ENCODE measurements around the gene RNF167. TPM values are rescaled to one million over a fixed set of nuclear protein-coding genes. Genes with fewer than 3 reads are reported as not detected.

Gene RNF167
- total and polyA plus RNA-seq, 2 of the 13 experiments (the other 11 are each of a cell fraction or from before 2014, with no cell fraction given), result 44.1 to 45.4 TPM

- TF ChIP-seq KDM5B (CRISPR knock-in tag; IDR thresholded peaks at IDR 0.05; ENCODE audit: borderline replicate concordance), result peak; percentile 60; the same call in 1 of the 2 replicates
- TF ChIP-seq, protein P1, sequence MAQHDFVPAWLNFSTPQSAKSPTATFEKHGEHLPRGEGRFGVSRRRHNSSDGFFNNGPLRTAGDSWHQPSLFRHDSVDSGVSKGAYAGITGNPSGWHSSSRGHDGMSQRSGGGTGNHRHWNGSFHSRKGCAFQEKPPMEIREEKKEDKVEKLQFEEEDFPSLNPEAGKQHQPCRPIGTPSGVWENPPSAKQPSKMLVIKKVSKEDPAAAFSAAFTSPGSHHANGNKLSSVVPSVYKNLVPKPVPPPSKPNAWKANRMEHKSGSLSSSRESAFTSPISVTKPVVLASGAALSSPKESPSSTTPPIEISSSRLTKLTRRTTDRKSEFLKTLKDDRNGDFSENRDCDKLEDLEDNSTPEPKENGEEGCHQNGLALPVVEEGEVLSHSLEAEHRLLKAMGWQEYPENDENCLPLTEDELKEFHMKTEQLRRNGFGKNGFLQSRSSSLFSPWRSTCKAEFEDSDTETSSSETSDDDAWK (CRISPR knock-in tag; IDR thresholded peaks at IDR 0.05), result no peak
- peak; percentile 93 for TF ChIP-seq ZNF547 (CRISPR knock-in tag; IDR thresholded peaks at IDR 0.05)
- no peak for TF ChIP-seq TOPORS (CRISPR knock-in tag; IDR thresholded peaks at IDR 0.05)
- no peak for TF ChIP-seq CENPBD1 (CRISPR knock-in tag; IDR thresholded peaks at IDR 0.05; ENCODE audit: borderline replicate concordance, low read depth)
- TF ChIP-seq ZNF740 (CRISPR knock-in tag; IDR thresholded peaks at IDR 0.05), result peak; percentile 95
- no peak for TF ChIP-seq ZSCAN30 (CRISPR knock-in tag; IDR thresholded peaks at IDR 0.05)
- TF ChIP-seq ZMYM3 (CRISPR knock-in tag; IDR thresholded peaks at IDR 0.05), result no peak; the same call in 1 of the 2 replicates
- TF ChIP-seq FOXA3 (CRISPR knock-in tag; IDR thresholded peaks at IDR 0.05), result no peak; the same call in none of the 2 replicates
- no peak for TF ChIP-seq ZNF644 (CRISPR knock-in tag; IDR thresholded peaks at IDR 0.05; ENCODE audit: low read depth)
- no peak for TF ChIP-seq NFYC (CRISPR knock-in tag; IDR thresholded peaks at IDR 0.05)
- 0 out of 2 replicates have a peak, but pooled peaks have one; percentile 9 for TF ChIP-seq ISX (CRISPR knock-in tag; conservative IDR thresholded peaks at IDR 0.05)
- no peak for TF ChIP-seq ZNF496 (CRISPR knock-in tag; IDR thresholded peaks at IDR 0.05; ENCODE audit: insufficient replicate concordance)
- TF ChIP-seq ZNF569 (CRISPR knock-in tag; IDR thresholded peaks at IDR 0.05; ENCODE audit: borderline replicate concordance), result no peak
- peak; percentile 76 for TF ChIP-seq MYC (CRISPR knock-in tag; IDR thresholded peaks at IDR 0.05; ENCODE audit: borderline replicate concordance)
- no peak for TF ChIP-seq ZNF256 (CRISPR knock-in tag; conservative IDR thresholded peaks at IDR 0.05)
- TF ChIP-seq MYNN (CRISPR knock-in tag; IDR thresholded peaks at IDR 0.05; ENCODE audit: low read depth), result no peak
- peak; percentile 80 for TF ChIP-seq TBX2 (CRISPR knock-in tag; IDR thresholded peaks at IDR 0.05; ENCODE audit: borderline replicate concordance)
- no peak for TF ChIP-seq NFKB2 (CRISPR knock-in tag; IDR thresholded peaks at IDR 0.05; ENCODE audit: borderline replicate concordance)
- peak; percentile 81 for TF ChIP-seq SAP130 (CRISPR knock-in tag; IDR thresholded peaks at IDR 0.05; ENCODE audit: low read depth)
- no peak for TF ChIP-seq RBM39 (IDR thresholded peaks at IDR 0.05; ENCODE audit: low read depth, low read length, poor library complexity, severe bottlenecking)
- no peak for TF ChIP-seq MED8 (CRISPR knock-in tag; IDR thresholded peaks at IDR 0.05; ENCODE audit: insufficient replicate concordance)
- TF ChIP-seq, protein P2, sequence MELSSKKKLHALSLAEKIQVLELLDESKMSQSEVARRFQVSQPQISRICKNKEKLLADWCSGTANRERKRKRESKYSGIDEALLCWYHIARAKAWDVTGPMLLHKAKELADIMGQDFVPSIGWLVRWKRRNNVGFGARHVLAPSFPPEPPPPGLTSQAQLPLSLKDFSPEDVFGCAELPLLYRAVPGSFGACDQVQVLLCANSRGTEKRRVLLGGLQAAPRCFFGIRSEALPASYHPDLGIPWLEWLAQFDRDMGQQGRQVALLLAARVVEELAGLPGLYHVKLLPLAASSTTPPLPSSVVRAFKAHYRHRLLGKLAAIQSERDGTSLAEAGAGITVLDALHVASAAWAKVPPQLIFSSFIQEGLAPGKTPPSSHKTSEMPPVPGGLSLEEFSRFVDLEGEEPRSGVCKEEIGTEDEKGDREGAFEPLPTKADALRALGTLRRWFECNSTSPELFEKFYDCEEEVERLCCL (CRISPR knock-in tag; IDR thresholded peaks at IDR 0.05; ENCODE audit: borderline replicate concordance), result no peak
- TF ChIP-seq DNMT1 (CRISPR knock-in tag; IDR thresholded peaks at IDR 0.05), result no peak
- TF ChIP-seq FOXJ3 (CRISPR knock-in tag; IDR thresholded peaks at IDR 0.05; ENCODE audit: borderline replicate concordance), result 0 out of 2 replicates have a peak, but pooled peaks have one; percentile 20
- 0 out of 2 replicates have a peak, but pooled peaks have one; percentile 24 for TF ChIP-seq ZKSCAN8 (CRISPR knock-in tag; IDR thresholded peaks at IDR 0.05; ENCODE audit: borderline replicate concordance)
- TF ChIP-seq ZNF484 (CRISPR knock-in tag; IDR thresholded peaks at IDR 0.05; ENCODE audit: borderline replicate concordance, low read depth), result no peak
- no peak for TF ChIP-seq RBM22 (optimal IDR thresholded peaks at IDR 0.05; ENCODE audit: low read length)
Observed at GRCh38 chr17:4986951-4987766, 47.1 kb downstream of the RNF167 start, which contains the start of gene CAMTA2 (continued).

Data from HepG2 (cell line).